ENCODE data around the gene UBAP2.
"Not testable (repeated sequence)": the region's sequence is repeated elsewhere in the genome, so short reads cannot be mapped to it uniquely, and the experiment has no call there.

Gene UBAP2

GRCh38 chr9:33972698-33973097, 76.0 kb downstream of the UBAP2 start:
- peak in 1 of 2 donors; percentile 4 for DNase-seq

- no peak for DNase-seq
Observed at GRCh38 chr9:33964086-33964768, 84.5 kb downstream of the UBAP2 start.

- not testable (repeated sequence) for DNase-seq
Observed at GRCh38 chr9:33962468-33962867, 86.2 kb downstream of the UBAP2 start.

GRCh38 chr9:33959725-33960124, 89.0 kb downstream of the UBAP2 start:
- DNase-seq: no peak

GRCh38 chr9:33956544-33956943, 92.1 kb downstream of the UBAP2 start:
- no peak for DNase-seq

- no peak for DNase-seq
Observed at GRCh38 chr9:33952066-33952465, 96.6 kb downstream of the UBAP2 start.

- no peak for DNase-seq
Observed at GRCh38 chr9:33950371-33950770, 98.3 kb downstream of the UBAP2 start.

GRCh38 chr9:33946779-33947535, 101.7 kb downstream of the UBAP2 start:
- no peak for DNase-seq

- no peak for DNase-seq
Observed at GRCh38 chr9:33943389-33943788, 105.3 kb downstream of the UBAP2 start.

GRCh38 chr9:33942471-33943083, 106.1 kb downstream of the UBAP2 start:
- DNase-seq: no peak

- no peak for DNase-seq
Observed at GRCh38 chr9:33939924-33940874, 108.5 kb downstream of the UBAP2 start.

GRCh38 chr9:33934188-33934878, 114.4 kb downstream of the UBAP2 start:
- DNase-seq: no peak

- DNase-seq: no peak
Observed at GRCh38 chr9:33932078-33932807, 116.4 kb downstream of the UBAP2 start.

GRCh38 chr9:33931326-33931725, 117.4 kb downstream of the UBAP2 start:
- DNase-seq: no peak

- DNase-seq: no peak
Observed at GRCh38 chr9:33927694-33928093, 121.0 kb downstream of the UBAP2 start.

- DNase-seq: no peak
Observed at GRCh38 chr9:33926746-33927485, 121.8 kb downstream of the UBAP2 start.

- DNase-seq: peak; percentile 35 to 46
Observed at GRCh38 chr9:33924978-33925797, 123.5 kb downstream of the UBAP2 start.

- no peak for DNase-seq
Observed at GRCh38 chr9:33923998-33924701, 124.5 kb downstream of the UBAP2 start.

GRCh38 chr9:33923079-33923478, 125.6 kb downstream of the UBAP2 start:
- DNase-seq: no peak
